ENCODE results near the gene CIAO2B. TPM values are rescaled to one million over a fixed set of nuclear protein-coding genes. Genes with fewer than 3 reads are reported as not detected.

CIAO2B gene
- total RNA-seq, 2 donors from 2014 or later = 23.2 to 102 TPM

DNA sequence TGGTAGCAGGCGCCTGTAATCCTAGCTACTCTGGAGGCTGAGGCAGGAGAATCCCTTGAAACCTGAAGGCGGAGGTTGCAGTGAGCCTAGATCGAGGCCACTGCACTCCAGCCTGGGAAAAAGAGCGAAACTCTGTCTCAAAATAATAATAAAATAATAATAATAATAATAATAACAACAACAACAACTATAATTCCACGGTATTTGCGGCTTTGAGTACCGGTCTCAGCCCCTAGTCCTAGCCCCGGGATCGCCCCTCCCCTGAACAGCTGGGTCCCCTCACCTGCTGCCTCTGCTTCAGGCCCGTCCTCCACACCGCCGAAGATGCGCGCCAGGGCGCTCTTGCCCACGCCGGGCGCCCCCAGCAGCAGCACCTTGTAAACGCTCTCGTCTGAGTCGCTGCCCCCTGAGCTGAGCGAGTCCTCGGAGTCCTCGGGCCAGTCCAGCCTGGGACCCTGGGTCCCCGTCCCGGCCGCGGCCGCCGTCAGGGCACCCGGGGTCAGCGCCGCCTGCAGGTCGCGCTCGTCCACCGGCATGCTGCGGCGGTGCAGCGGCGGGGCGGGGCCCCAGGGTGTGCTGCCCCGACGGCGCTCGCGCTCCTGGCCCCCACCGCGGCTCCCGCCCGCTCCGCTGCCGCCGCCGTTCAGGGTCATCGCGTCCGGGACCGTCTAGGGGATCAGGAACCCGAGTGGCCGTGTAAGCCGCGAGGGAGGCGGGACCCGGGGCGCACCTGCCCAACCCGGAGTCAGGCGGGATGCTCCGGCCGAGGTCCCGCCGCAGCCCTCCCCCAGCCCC lies 9.5 kb downstream of the CIAO2B start:
- Histone ChIP-seq H3K27ac (peak overlapping the region; percentile 95), H3K9me3 (no peaks in the 10 kb centered on the region), H3K27me3 (replicated peaks; ENCODE audit: insufficient read depth) (no peaks in the 10 kb centered on the region), H3K36me3 (peaks cover 7% of the 10 kb centered on the region), H3K4me3 (peak overlapping the region; percentile 84), H3K4me1 (ENCODE audit: control insufficient read depth in 1 of 2, low read depth in 2 of 2) (peaks cover 27 to 67% of the 10 kb centered on the region in 2 donors)
- peak; percentile 43 for TF ChIP-seq CTCF (IDR thresholded peaks at IDR 0.05)
- DNase-seq (ENCODE audit: low spot score) = no peak
- ATAC-seq (ENCODE audit: insufficient number of reproducible peaks, low FRiP score, low read depth) = no peak

DNA sequence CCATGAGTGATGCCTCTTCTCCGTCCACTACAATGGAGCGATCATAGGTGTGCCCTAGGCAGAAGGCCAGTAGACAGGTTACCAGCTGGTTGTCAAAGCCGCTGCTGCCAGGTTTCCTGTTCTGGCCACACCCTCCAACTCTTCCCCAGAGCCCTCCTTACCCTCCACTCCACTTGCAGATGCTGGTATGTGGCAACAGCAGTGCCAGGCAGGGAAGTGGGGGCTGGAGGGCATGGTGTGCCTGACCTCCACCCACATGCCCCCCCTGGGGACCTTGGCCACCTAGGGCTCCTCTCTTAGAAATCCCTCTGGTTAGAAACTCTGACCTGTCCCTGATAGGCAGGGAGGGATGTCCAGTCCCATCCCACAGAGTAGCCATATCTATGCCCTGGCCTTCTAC lies 10.3 kb downstream of the CIAO2B start:
- peak overlapping the region; percentile 95 for H3K27ac ChIP-seq
- no peak for TF ChIP-seq CTCF (IDR thresholded peaks at IDR 0.05)
- H3K9me3 ChIP-seq = no peaks in the 10 kb centered on the region
- DNase-seq (ENCODE audit: low spot score) = no peak
- H3K27me3 ChIP-seq (replicated peaks; ENCODE audit: insufficient read depth) = no peaks in the 10 kb centered on the region
- peaks cover 7% of the 10 kb centered on the region for H3K36me3 ChIP-seq
- ATAC-seq (ENCODE audit: insufficient number of reproducible peaks, low FRiP score, low read depth) = no peak
- H3K4me3 ChIP-seq = peak overlapping the region; percentile 84
- H3K4me1 ChIP-seq (ENCODE audit: control insufficient read depth in 1 of 2, low read depth in 2 of 2) = peaks cover 27 to 65% of the 10 kb centered on the region in 2 donors

GRCh38 chr16:66923247-66923731 lies 10.9 kb downstream of the CIAO2B start:
- H3K27me3 ChIP-seq (replicated peaks; ENCODE audit: insufficient read depth) = no peaks in the 10 kb centered on the region
- no peak for DNase-seq (ENCODE audit: low spot score)
- ATAC-seq (ENCODE audit: insufficient number of reproducible peaks, low FRiP score, low read depth) = peak; percentile 20
- TF ChIP-seq CTCF (IDR thresholded peaks at IDR 0.05) = no peak
- H3K9me3 ChIP-seq = no peaks in the 10 kb centered on the region
- H3K4me3 ChIP-seq = peak overlapping the region; percentile 84
- H3K4me1 ChIP-seq (ENCODE audit: control insufficient read depth in 1 of 2, low read depth in 2 of 2) = peaks cover 27 to 59% of the 10 kb centered on the region in 2 donors
- peaks cover 7% of the 10 kb centered on the region for H3K36me3 ChIP-seq
- peak overlapping the region; percentile 95 for H3K27ac ChIP-seq

DNA sequence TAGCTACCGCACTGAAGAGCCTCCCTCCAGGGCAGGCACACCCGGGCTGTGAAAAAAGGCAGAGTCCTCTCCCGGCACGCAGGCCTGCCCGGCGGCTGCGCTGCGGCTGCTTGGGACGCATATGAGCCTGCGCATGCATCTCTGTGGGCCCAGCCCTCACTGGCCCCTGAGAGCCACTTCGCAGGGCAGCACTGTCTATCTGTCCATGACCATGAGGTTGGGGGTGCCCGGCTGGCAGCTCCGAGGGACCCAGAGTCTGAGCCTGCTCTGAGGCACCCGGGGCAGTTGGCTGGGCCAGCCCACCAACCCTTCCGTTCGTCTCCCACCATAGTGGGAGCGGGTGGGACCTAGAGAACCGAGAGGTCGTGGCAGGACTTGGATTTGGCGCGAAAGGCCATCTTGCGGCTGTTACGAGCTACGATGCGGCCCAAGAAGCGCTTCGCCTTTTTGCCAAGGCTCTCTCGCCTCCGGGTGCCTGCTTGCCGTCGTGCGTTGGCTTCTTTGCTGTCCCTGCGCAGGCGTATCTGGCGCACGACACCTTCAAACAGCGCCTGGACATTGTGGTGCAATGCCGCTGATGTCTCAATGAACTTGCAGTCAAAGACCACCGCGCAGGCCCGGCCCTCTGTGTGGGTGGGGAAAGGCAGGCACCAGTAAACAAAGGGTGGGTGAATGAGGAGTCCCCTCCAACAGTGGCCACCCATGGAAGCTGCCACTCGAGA lies 12.3 kb downstream of the CIAO2B start:
- H3K9me3 ChIP-seq = no peaks in the 10 kb centered on the region
- no peak for DNase-seq (ENCODE audit: low spot score)
- no peak for TF ChIP-seq CTCF (IDR thresholded peaks at IDR 0.05)
- no peak overlapping the region for H3K4me3 ChIP-seq
- ATAC-seq (ENCODE audit: insufficient number of reproducible peaks, low FRiP score, low read depth) = no peak
- peaks cover 7% of the 10 kb centered on the region for H3K36me3 ChIP-seq
- H3K27me3 ChIP-seq (replicated peaks; ENCODE audit: insufficient read depth) = no peaks in the 10 kb centered on the region
- H3K27ac ChIP-seq = no peak overlapping the region
- H3K4me1 ChIP-seq (ENCODE audit: control insufficient read depth in 1 of 2, low read depth in 2 of 2) = peaks cover 21 to 45% of the 10 kb centered on the region in 2 donors

All from thoracic aorta (tissue), 2 donors.